ENCODE results near the gene ELMOD3.
"Not testable (repeated sequence)": the region's sequence is repeated elsewhere in the genome, so short reads cannot be mapped to it uniquely, and the experiment has no call there.

Gene ELMOD3

DNA sequence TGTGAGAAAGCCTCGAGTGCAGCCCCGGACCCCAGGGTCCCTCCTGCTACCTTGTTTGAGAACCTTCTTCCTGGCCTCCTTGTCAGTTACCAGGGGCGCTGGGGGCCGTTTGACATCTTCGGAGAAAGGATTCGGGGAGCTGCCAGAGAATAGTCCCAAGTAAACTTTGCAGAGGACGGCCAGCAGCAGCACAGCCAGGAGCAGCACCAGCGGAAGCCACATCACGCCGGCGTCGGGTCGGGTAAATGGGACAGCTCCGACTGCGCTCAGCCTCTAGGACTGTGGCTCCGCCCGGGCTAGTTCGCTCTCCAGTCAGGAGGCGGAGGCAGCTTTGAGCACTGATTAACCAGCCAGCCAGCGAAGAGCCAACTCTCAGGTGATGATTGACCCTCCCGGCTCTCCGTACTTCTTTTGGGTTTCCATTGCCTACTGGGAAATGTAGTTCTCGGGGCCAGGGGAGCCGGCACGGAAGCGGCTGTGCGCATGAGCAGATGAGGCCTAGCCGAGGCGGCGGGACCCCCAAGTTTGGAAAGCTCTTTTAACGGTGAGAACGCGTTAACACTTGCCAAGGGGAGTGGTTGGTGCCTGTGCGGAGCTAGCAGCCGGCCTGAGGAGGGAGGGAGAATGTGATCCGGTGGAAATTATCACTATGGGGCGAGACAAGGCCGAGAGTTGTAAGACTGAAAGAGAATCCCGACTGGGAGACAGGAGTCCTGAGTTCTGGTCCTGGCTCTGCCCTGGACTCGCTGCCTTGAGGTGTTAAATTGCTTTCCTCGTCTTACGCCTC lies at the start of gene ELMOD3, which contains the start of gene RETSAT:
TSS of gene ELMOD3 (plus strand) at position 484 of the 787 bp plus-strand sequence. CDS start 2,430 bp downstream, outside the sequence.
TSS of gene RETSAT (minus strand) at position 243 of the 787 bp plus-strand sequence. CDS start at position 222, 21 bp downstream.
- no peaks in the 10 kb centered on the region for H3K9me3 ChIP-seq (ENCODE audit: control insufficient read depth, low read length)
- H3K9ac ChIP-seq (ENCODE audit: low read length) = peak within 1 kb of the TSS; percentile 88
- peaks cover 12% of the 10 kb centered on the region for H3K4me1 ChIP-seq (ENCODE audit: control insufficient read depth, insufficient read depth, low read length)
- no peaks in the 10 kb centered on the region for H3K27me3 ChIP-seq (ENCODE audit: control insufficient read depth, insufficient read depth, low read length)
- peak within 1 kb of the TSS; percentile 77 for H3K4me3 ChIP-seq (ENCODE audit: low read length)
- peaks cover 15% of the 10 kb centered on the region for H3K36me3 ChIP-seq (ENCODE audit: control insufficient read depth, insufficient read depth, low read length)

DNA sequence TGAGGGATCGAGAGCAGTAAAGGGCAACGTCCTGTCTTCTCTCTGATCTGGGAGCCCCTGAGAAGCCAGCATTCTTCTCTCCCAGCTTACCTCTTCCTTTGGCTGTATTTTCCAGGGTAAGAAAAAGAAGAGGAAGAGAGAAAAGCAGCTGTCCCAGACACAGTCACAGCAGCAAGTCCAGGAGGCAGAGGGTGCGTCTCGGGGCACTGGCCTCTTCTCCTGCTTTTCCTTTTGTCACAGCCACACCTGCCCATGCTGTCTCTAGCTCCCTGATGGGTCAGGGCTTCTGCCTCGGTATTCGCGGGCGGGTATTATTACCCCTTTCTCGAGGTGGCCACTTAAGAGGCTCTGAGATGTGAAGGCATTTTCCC lies 47.1 kb upstream of the ELMOD3 start:
- H3K4me3 ChIP-seq (ENCODE audit: low read length) = no peak overlapping the region
- peak overlapping the region; percentile 16 for H3K9ac ChIP-seq (ENCODE audit: low read length)
- H3K36me3 ChIP-seq (ENCODE audit: control insufficient read depth, insufficient read depth, low read length) = no peaks in the 10 kb centered on the region
- H3K27me3 ChIP-seq (ENCODE audit: control insufficient read depth, insufficient read depth, low read length) = no peaks in the 10 kb centered on the region
- no peaks in the 10 kb centered on the region for H3K9me3 ChIP-seq (ENCODE audit: control insufficient read depth, low read length)
- peaks cover 19% of the 10 kb centered on the region for H3K4me1 ChIP-seq (ENCODE audit: control insufficient read depth, insufficient read depth, low read length)

DNA sequence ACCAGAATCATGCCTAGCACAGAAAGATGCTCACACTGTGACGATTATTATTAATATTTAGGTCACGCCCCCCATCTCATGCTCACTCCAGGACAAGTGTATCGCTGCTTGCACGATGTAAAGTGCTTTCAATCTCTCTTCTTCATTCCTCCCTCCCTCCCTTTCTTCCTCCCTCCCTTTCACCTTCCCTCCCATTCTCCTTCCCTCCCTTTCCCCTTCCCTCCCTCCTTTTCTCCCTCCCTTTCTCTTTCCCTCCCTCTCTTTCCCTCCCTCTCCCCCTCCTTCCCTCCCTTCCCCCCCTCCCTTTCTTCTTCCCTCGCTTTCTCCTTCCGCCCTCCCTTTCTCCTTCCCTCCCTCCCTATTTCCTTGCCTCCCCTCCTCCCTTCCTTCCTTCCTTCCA lies 46.4 kb upstream of the ELMOD3 start:
- Histone ChIP-seq H3K36me3 (ENCODE audit: control insufficient read depth, insufficient read depth, low read length) (no peaks in the 10 kb centered on the region), H3K9me3 (ENCODE audit: control insufficient read depth, low read length) (no peaks in the 10 kb centered on the region), H3K4me3 (ENCODE audit: low read length) (no peak overlapping the region), H3K27me3 (ENCODE audit: control insufficient read depth, insufficient read depth, low read length) (no peaks in the 10 kb centered on the region), H3K9ac (ENCODE audit: low read length) (no peak overlapping the region), H3K4me1 (ENCODE audit: control insufficient read depth, insufficient read depth, low read length) (peaks cover 19% of the 10 kb centered on the region)

DNA sequence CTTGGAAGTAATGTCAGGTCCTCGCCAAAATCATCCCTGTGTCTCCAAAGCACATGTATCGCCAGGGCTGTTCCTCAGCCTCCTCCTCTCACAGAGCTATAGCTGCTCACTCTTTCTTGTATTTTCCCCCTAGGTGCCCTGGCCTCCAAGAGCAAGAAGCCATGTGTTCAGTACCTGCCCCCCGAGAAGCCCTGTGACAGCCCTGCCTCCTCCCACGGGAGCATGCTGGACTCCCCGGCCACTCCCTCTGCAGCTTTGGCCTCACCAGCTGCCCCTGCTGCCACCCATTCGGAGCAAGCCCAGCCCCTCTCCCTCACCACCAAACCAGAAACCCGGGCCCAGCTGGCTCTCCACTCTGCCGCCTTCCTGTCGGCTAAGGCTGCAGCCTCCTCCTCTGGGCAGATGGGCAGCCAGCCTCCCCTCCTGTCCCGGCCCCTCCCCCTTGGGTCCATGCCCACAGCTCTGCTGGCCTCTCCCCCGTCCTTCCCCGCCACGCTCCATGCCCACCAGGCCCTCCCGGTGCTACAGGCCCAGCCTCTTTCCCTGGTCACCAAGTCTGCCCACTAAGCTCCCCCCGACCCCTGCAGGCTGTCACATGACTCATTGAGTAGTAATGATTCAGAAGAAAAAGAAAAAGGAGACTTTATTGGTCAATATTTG lies 45.5 kb upstream of the ELMOD3 start:
- Histone ChIP-seq H3K4me1 (ENCODE audit: control insufficient read depth, insufficient read depth, low read length) (peaks cover 19% of the 10 kb centered on the region), H3K9me3 (ENCODE audit: control insufficient read depth, low read length) (no peaks in the 10 kb centered on the region), H3K36me3 (ENCODE audit: control insufficient read depth, insufficient read depth, low read length) (no peaks in the 10 kb centered on the region), H3K27me3 (ENCODE audit: control insufficient read depth, insufficient read depth, low read length) (no peaks in the 10 kb centered on the region), H3K4me3 (ENCODE audit: low read length) (no peak overlapping the region), H3K9ac (ENCODE audit: low read length) (no peak overlapping the region)

DNA sequence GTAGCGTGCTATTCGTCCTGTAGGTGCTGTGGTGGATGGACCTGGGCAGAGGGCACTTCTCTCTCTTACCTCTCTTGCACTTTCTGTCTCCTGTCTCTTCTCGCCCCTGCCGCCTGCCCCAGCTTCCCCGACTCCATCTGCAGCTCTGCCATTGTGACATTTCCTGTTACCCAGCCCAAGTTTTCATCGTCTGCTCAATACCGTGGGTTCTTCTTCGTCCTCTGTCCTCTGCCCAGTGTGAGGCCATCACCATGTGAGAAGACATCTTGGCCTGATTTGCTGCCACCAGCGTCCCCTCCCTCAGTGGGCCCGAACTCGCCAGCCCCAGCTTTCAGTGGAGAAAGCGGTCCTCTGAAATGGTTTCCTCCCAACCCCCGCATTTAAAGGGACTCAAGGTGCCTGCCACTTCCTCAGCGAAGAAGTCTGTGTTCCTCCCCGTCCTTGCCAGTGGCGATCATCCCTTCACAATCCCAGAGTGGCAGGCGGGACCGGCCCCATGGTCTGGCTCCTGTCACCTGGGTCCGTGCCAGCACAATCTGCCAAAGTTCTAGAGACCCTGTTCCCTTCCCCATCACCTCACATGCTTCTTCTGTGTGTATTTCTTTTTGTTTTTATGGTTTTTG lies 44.8 kb upstream of the ELMOD3 start:
- no peaks in the 10 kb centered on the region for H3K36me3 ChIP-seq (ENCODE audit: control insufficient read depth, insufficient read depth, low read length)
- H3K4me3 ChIP-seq (ENCODE audit: low read length) = no peak overlapping the region
- no peak overlapping the region for H3K9ac ChIP-seq (ENCODE audit: low read length)

DNA sequence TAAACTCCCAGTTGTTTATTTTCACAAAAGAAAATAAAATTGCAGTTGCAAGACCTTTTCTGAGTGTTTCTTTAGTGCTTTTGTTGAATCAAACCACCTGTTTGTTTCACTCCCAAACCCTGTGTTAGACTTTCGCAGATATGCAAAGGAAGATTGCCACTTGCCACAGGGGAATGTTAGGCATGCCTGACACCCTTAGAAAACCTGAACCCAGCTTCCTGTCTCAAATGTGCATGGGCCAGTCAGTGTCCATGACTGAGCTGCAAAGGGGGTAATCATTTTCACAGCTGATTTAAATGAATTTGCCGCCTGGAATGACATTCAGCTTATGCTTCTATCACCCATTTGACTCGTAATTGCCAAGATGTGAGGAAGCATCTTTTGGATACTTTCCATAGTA lies 44.2 kb upstream of the ELMOD3 start:
- Histone ChIP-seq H3K36me3 (ENCODE audit: control insufficient read depth, insufficient read depth, low read length) (no peaks in the 10 kb centered on the region), H3K9me3 (ENCODE audit: control insufficient read depth, low read length) (no peaks in the 10 kb centered on the region), H3K4me1 (ENCODE audit: control insufficient read depth, insufficient read depth, low read length) (peaks cover 19% of the 10 kb centered on the region), H3K4me3 (ENCODE audit: low read length) (no peak overlapping the region), H3K27me3 (ENCODE audit: control insufficient read depth, insufficient read depth, low read length) (no peaks in the 10 kb centered on the region), H3K9ac (ENCODE audit: low read length) (no peak overlapping the region)

More for the DNA sequence above, 44.8 kb upstream of the ELMOD3 start:
- H3K4me1 ChIP-seq (ENCODE audit: control insufficient read depth, insufficient read depth, low read length) = peaks cover 19% of the 10 kb centered on the region
- no peaks in the 10 kb centered on the region for H3K27me3 ChIP-seq (ENCODE audit: control insufficient read depth, insufficient read depth, low read length)
- no peaks in the 10 kb centered on the region for H3K9me3 ChIP-seq (ENCODE audit: control insufficient read depth, low read length)

DNA sequence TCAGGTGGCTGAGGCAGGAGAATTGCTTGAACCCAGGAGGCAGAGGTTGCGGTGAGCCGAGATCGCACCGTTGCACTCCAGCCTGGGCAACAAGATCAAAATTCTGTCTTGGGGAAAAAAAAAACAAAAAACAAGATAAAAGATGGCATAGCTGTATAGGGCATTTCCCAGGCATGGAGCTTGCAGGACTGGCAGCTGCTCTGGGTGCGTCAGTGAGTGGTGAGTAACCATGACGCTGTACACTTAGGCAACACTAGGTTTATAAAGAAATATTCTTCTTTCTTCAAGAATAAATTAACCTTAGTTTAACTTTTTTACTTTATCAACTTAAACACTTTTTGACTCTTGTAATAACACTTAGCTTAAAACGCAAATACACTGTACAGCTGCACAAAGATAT lies 42.2 kb upstream of the ELMOD3 start:
- Histone ChIP-seq H3K4me3 (ENCODE audit: low read length) (no peak overlapping the region), H3K36me3 (ENCODE audit: control insufficient read depth, insufficient read depth, low read length) (no peaks in the 10 kb centered on the region), H3K27me3 (ENCODE audit: control insufficient read depth, insufficient read depth, low read length) (no peaks in the 10 kb centered on the region)

DNA sequence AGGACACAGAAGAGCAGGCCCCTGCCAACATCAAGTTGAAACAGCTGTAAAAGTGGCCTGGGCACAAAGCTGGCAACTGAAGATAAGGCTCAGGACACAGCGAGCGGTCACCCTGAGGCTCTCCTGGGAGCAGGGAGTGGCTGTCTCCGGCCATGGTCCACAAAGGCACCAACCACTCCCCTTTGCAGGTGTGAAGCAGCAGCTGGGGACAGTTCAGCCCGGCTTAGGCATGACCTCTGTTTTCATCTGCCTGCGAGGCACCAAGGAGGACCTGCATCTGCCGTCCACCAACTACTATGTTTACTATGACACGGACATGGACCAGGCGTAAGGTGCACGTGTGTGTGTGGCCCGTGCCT lies 39.7 kb upstream of the ELMOD3 start:
- Histone ChIP-seq H3K27me3 (ENCODE audit: control insufficient read depth, insufficient read depth, low read length) (no peaks in the 10 kb centered on the region), H3K4me3 (ENCODE audit: low read length) (no peak overlapping the region), H3K36me3 (ENCODE audit: control insufficient read depth, insufficient read depth, low read length) (no peaks in the 10 kb centered on the region), H3K9me3 (ENCODE audit: control insufficient read depth, low read length) (no peaks in the 10 kb centered on the region), H3K4me1 (ENCODE audit: control insufficient read depth, insufficient read depth, low read length) (peaks cover 2% of the 10 kb centered on the region), H3K9ac (ENCODE audit: low read length) (no peak overlapping the region)

More for the DNA sequence above, 42.2 kb upstream of the ELMOD3 start:
- H3K4me1 ChIP-seq (ENCODE audit: control insufficient read depth, insufficient read depth, low read length) = peaks cover 16% of the 10 kb centered on the region
- no peak overlapping the region for H3K9ac ChIP-seq (ENCODE audit: low read length)
- no peaks in the 10 kb centered on the region for H3K9me3 ChIP-seq (ENCODE audit: control insufficient read depth, low read length)

DNA sequence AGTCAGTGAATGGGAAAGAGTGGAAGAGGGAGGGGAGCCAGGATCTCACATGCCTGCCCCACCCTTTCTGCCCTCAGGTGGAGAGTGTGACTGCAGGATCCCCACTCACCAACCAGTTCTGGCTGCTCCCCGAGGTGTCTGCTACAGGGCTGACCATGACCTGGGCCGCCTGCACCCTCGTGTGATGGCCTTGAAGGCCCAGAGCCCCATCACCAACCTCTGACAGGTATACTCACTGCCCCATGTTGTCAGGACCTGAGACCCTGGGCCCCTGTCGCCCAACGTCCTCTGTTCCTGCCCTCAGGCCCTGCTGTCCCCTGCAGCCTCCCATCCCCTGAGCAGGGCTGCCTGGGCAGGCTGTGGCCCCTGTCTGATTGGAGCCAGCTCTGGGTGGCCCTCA lies 38.6 kb upstream of the ELMOD3 start:
- H3K4me3 ChIP-seq (ENCODE audit: low read length); H3K36me3 ChIP-seq (ENCODE audit: control insufficient read depth, insufficient read depth, low read length); H3K9ac ChIP-seq (ENCODE audit: low read length); H3K4me1 ChIP-seq (ENCODE audit: control insufficient read depth, insufficient read depth, low read length); H3K27me3 ChIP-seq (ENCODE audit: control insufficient read depth, insufficient read depth, low read length); H3K9me3 ChIP-seq (ENCODE audit: control insufficient read depth, low read length): not testable (repeated sequence)

DNA sequence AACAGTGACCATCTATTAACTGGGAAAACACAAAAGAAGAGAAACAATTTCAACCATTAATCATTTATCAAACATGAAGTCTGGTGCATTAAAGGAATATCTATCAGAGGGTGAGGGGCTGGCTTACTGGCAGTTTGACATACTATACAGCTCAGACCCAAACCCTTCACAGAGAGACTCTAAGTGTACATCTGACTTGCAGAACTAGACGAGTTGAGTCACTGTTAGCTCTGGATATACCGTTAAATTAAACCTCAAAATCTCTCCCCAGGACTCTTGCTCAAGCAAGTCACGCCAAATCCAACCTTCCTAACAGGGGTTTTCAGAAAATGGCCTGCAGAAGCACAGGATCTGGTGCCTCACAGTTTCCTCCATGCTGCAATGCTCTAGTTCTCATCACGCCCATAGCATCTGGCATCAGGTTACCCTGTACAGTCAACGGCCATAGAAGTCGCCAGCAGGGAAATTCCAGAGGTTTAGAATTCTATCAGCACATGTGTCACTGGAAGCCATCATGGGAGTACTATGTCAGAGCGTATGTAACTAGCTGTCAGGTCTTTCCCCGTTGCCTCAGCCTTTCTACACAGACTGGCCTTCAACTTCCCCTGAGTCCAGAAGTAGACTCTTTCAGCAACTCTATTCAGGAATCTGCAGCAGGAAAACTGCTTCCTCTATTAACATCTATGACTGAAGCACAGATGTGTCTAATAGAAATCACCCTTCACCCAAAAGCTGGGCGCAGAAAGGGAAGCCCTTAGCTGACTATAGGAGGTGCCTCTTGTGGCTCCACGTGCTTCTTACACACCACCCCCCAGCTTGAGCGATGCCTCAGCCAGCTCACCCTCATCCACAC lies 36.1 kb upstream of the ELMOD3 start:
- Histone ChIP-seq H3K9ac (ENCODE audit: low read length) (no peak overlapping the region), H3K4me1 (ENCODE audit: control insufficient read depth, insufficient read depth, low read length) (no peaks in the 10 kb centered on the region), H3K27me3 (ENCODE audit: control insufficient read depth, insufficient read depth, low read length) (no peaks in the 10 kb centered on the region), H3K9me3 (ENCODE audit: control insufficient read depth, low read length) (no peaks in the 10 kb centered on the region), H3K4me3 (ENCODE audit: low read length) (no peak overlapping the region), H3K36me3 (ENCODE audit: control insufficient read depth, insufficient read depth, low read length) (peaks cover 1% of the 10 kb centered on the region)

DNA sequence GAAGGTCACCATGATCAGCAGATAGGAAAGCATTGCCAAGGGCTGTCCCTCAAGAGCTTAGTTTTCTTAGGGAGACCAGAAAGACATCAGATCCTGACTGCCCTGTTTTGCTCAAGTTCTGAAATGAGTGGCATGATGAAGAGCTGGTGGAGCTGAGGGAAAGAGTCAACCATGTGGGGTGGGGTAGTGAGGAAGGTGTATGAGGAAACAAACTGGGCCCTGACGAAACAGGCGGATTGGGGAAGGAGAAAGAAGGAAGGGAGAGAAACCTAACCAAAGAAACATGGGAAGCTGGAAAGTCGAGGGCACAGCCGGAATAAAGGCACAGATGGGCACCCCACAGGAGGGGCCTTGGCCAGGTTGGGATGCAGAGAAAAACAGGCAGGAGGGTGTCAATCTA lies 34.8 kb upstream of the ELMOD3 start:
- no peaks in the 10 kb centered on the region for H3K27me3 ChIP-seq (ENCODE audit: control insufficient read depth, insufficient read depth, low read length)
- H3K9ac ChIP-seq (ENCODE audit: low read length) = no peak overlapping the region
- peaks cover 4% of the 10 kb centered on the region for H3K4me1 ChIP-seq (ENCODE audit: control insufficient read depth, insufficient read depth, low read length)
- peaks cover 5% of the 10 kb centered on the region for H3K36me3 ChIP-seq (ENCODE audit: control insufficient read depth, insufficient read depth, low read length)
- H3K9me3 ChIP-seq (ENCODE audit: control insufficient read depth, low read length) = no peaks in the 10 kb centered on the region
- H3K4me3 ChIP-seq (ENCODE audit: low read length) = no peak overlapping the region

All from mucosa of stomach (tissue), 1 donor.